Choroid plexus epithelial cell (primary cell): ENCODE data around the gene SEMA4B.
A peak's percentile ranks its signal among the peaks of the same experiment; 100 is the strongest.

Source experiments
- DNase-seq: peaks from one replicate; pipeline ENCODE4 v3.0.0-alpha.2; 2010; ENCODE audit warnings: low read depth
- H3K4me3 ChIP-seq: 2 replicates; pipeline ENCODE4 v1.5.1; 2011; ENCODE audit warnings: low read depth, mild to moderate bottlenecking, control low read depth, low read length, moderate library complexity
- TF ChIP-seq, protein P1 (sequence below): conservative IDR thresholded peaks from 2 replicates; pipeline ENCODE4 v1.5.1; 2011; ENCODE audit warnings: low read depth, mild to moderate bottlenecking, control low read depth, inconsistent platforms, low read length, moderate library complexity

SEMA4B gene

DNA sequence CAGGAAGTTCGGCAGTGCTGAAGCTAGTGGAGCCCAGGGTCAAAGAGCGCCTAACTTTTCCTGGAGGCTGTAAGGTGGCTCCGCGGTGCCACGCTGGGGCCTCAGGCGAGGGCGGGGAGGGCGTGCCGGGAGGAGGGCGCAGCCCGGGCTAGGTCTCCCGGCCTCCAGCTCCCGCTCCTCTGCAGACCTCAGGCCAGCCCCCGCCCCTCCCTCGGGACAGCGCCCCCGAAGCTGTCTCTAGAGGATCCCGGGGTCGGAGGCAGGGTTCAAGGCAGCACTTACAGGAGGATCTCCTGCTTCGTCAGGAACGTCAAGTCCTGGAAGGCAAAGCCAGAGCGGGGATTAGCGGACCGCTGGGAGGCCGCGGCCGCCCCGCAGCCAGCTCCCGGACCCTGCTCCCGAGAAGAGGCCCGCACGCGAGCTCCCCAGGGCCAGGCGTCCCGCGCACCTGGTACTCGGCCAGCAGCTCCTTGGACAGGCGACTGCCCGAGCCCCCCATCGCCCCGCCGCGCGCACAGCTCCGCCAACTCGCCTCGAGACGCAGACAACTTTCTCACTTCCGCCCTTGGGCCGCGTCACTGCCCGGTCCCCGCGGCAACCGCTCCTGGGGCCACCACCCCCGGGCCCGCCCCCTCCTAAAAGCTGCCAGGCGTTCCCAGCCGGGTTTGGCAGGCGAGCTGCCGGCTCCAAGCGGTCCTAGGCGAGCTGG, 32.4 kb downstream of the SEMA4B start, which contains the start of gene CIB1:
Gene CIB1, minus strand, starts transcription at position 555 of the 709 bp plus-strand sequence. Its CDS starts 56 bp downstream, at position 499.
- DNase-seq: peak; percentile 97
- H3K4me3 ChIP-seq: peak within 1 kb of the TSS; percentile 85
- TF ChIP-seq, protein P1, sequence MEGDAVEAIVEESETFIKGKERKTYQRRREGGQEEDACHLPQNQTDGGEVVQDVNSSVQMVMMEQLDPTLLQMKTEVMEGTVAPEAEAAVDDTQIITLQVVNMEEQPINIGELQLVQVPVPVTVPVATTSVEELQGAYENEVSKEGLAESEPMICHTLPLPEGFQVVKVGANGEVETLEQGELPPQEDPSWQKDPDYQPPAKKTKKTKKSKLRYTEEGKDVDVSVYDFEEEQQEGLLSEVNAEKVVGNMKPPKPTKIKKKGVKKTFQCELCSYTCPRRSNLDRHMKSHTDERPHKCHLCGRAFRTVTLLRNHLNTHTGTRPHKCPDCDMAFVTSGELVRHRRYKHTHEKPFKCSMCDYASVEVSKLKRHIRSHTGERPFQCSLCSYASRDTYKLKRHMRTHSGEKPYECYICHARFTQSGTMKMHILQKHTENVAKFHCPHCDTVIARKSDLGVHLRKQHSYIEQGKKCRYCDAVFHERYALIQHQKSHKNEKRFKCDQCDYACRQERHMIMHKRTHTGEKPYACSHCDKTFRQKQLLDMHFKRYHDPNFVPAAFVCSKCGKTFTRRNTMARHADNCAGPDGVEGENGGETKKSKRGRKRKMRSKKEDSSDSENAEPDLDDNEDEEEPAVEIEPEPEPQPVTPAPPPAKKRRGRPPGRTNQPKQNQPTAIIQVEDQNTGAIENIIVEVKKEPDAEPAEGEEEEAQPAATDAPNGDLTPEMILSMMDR: no peak

DNA sequence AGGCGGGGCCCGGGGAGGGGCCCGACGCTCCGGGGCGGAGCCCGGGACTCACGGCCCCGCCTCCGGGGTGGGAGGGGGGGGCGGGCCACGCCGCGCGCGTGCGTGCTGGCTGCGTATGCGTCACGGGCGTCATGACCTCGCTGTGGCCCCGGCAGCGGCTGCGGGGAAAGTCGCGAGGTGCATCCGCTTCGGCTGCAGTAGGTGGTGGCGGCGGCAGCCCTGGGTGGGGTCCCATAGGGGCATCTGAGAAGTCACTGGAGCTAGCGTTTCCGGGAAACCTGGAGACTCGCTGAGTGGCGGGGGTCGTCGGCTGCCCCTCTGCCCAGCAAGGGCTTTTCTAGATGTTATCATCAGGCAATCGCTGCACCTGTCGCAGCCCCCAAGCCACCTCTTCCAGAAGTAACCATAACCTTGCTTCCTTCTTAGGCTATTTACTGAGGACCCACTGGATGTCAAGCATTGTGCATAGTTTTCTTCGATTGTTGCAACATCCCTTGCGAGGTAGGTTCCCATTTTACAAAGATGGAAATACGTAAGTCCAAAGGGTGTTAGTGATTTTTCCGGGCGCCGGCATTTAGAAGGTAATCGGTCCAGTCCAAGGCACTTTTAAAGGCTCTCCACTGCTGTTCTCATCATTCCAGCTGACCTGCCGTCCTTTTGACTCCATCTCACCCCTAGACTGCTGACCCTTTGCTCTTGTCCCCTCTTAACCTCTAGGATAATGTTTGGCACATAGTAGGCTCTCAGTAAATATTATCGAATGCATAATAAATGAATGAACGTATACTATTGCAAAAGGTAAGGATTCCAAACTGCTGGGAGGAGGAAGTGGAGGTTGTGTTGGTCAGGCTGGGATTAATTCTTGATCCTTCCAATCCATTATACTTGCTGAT, 33.2 kb downstream of the SEMA4B start, which contains the start of gene GDPGP1:
Gene GDPGP1, plus strand, starts transcription at position 114 of the 893 bp plus-strand sequence. CDS start 6,700 bp downstream, outside the sequence.
- TF ChIP-seq, protein P1: no peak
- H3K4me3 ChIP-seq: peak within 1 kb of the TSS; percentile 85
- DNase-seq: peak; percentile 35

DNA sequence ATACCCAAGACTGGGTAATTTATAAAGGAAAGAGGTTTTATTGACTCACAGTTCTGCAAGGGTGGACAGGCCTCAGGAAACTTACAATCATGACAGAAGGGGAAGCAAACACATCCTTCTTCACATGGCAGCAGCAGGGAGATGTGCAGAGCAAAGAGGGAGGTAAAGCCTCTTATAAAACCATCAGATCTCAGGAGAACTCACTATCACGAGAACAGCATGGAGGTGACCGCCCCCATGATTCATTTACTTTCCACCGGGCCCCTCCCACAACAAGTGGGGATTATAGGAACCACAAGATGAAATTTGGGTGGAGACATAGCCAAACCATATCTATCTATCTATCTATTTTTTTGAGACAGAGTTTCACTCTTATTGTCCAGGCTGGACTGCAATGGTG, 38.2 kb downstream of the SEMA4B start:
- H3K4me3 ChIP-seq: no peak overlapping the region
- DNase-seq: no peak
- TF ChIP-seq, protein P1: no peak

DNA sequence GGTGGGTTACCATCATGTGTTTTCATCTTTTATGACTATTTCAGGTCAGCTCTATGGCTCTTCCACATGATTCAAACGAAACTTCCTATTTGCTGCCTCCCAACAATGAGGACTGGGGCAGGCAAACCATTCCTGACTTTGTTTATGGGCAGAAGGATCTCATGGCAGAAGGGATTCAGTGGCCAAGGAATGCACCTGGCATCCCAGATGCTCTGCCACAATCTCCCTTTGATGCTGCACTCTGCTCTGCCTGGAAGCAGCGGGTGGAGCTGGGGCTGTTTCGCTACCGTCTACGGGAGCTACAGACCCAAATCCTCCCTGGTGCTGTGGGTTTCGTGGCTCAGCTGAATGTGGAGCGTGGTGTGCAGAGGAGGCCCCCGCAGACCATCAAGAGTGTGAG, 39.7 kb downstream of the SEMA4B start:
- TF ChIP-seq, protein P1: no peak
- H3K4me3 ChIP-seq: no peak overlapping the region
- DNase-seq: no peak

DNA sequence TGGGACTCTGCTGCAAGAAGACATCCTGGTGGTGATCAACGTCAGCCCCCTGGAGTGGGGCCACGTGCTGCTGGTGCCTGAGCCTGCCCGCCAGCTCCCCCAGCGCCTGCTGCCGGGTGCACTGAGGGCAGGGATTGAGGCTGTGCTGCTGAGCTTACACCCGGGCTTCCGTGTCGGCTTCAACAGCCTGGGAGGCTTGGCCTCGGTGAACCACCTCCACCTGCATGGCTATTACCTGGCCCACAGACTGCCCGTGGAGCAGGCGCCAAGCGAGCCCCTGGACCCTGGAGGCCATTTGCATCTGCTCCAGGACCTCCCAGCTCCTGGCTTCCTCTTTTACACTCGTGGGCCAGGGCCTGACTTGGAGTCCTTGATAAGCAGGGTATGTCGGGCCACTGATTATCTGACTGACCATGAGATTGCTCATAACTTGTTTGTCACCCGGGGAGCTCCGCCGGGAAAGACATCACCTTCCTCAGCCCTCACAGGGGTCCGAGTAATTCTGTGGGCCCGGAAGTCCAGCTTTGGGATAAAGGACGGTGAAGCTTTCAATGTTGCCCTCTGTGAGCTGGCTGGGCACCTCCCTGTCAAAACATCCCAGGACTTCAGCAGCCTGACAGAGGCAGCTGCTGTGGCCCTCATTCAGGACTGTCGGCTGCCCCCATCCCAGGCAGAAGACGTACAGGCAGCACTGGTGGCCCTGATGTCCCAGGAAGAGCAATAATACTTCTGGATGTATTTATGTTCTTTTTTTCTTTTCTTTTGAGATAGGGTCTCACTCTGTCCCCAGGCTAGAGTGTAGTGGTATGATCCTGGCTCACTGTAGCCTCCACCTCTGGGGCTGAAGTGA, 40.4 kb downstream of the SEMA4B start:
- TF ChIP-seq, protein P1: no peak
- H3K4me3 ChIP-seq: no peak overlapping the region

DNA sequence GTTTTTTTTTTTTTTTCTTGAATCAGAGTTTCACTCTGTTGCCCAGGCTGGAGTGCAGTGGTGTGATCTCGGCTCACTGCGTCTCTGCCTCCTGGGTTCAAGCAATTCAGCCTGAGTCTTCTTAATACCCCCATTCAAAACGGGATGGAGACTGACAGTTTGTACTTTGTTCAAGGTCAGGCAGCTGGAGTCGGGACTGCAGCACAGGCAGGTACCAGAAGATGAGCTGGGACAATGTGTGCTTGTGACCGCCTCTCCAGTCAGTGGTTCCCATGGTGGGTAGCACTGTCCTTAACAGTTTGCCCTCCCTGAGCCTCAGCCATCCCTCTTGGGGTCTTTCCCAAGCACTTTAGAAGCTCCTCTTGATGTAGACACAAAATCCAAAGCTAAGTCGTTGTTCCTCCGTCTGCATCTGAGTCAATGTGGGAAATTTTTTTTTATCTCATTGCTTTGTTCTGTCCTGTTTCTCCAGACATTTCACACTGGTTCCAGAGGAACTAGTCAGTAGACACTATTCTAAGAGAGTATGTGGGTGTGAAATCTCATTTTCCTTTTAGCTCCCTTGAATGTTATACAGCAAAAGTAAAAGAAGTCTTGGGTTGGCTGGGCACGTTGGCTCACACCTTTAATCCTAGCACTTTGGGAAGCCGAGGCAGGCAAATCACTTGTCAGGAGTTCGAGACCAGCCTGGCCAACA, 43.0 kb downstream of the SEMA4B start:
- TF ChIP-seq, protein P1: no peak
- H3K4me3 ChIP-seq: no peak overlapping the region
- DNase-seq: no peak

More for the DNA sequence above, 40.4 kb downstream of the SEMA4B start:
- DNase-seq: no peak
